T-helper 22 cell (primary cell): ENCODE measurements around the gene RCOR2.

Experiments
- DNase-seq: peaks from one replicate; pipeline ENCODE4 v3.0.0-alpha.2; 2020; ENCODE audit warnings: low read depth

Gene RCOR2

DNA sequence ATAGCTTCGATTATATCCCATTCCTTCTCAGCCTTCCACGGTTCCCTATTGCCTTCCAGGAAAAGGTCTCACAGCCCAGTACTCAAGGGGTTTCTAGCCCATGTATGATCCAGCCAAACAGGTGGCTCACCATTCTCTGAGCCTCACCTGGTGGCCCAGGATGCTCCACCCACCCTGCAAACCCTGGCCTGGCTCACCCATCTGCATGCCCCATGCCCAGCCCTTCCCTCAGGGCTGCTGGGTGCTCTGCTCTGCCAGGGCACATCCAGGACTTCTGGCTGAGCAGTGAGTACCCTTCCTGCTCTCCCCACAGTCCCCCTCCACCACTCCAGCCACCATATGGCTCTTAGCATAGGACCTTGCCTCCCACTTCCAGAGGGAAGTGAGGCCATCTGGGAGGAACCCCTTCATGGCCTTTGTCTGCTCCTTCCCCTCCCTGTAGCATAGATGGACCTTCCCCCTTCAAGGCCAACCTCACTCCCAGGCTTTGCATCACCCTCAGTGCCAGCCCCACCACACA, 5.8 kb upstream of the RCOR2 start:
- DNase-seq, result no peak

DNA sequence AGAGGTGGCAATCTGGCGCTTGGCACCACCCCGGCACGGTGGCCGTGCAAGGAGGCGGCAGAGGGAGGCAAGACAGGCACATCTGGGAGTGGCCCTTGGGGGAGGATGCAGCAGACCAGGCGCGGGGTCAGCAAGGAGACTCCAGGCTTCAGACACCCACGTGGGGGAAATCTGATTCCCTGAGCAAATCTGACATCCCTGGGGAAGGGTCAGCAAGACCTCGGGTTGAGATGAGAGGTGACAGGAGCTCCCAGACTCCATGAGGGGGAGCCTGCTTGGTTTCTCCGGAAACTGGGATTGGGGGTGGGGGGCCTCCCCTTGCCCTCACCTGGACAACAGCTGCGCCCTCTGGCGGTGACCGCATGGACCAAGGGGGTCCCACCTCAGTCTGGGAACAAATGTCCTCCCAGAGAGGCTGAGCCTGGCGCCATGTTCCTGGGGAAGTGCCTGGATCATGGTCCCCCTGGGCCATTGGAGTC, 4.0 kb upstream of the RCOR2 start:
- no peak for DNase-seq

GRCh38 chr11:63920126-63920938, 3.4 kb upstream of the RCOR2 start:
- no peak for DNase-seq

DNA sequence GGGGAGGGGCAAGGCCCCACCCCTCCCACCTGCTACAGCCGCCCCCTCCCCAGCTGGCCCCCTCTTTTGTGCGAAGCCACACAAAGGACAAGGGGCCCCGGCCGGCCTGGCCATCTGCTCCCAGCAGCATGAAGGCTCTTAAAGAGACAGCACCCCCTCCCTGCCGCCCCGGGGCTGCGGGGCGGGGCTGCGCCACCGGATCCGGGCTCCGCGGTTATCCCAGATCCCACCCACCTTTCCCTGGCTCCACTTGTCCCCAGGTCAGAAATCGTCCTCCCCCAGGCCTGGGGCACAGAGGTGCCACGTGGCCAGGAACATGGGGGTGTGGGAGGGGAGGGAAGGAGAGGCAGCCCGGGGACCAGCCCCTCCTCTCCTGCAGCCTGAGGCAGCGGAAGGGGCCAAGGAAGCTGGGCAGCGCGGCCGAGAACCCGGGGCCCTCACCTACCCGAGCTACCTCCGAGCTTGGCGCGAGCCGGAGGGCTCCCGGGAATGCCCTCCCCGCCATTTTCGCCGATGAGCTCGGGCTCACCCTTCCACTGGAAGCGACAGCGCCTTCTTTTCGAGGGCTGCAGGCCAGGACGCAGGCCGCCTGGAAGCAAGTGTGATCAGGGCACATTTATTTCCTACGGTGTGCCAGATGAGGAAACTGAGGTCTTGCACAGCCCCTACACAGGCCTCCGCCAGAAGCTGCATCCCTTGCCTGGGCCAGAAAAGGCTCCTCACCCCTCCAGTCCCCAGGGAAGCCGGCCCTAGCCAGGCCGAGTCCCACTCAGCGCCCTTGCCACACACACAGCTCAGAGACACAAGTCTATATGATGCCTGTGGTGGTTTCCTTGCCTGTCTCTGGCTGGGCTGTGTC, 2.5 kb upstream of the RCOR2 start:
- DNase-seq, result no peak

DNA sequence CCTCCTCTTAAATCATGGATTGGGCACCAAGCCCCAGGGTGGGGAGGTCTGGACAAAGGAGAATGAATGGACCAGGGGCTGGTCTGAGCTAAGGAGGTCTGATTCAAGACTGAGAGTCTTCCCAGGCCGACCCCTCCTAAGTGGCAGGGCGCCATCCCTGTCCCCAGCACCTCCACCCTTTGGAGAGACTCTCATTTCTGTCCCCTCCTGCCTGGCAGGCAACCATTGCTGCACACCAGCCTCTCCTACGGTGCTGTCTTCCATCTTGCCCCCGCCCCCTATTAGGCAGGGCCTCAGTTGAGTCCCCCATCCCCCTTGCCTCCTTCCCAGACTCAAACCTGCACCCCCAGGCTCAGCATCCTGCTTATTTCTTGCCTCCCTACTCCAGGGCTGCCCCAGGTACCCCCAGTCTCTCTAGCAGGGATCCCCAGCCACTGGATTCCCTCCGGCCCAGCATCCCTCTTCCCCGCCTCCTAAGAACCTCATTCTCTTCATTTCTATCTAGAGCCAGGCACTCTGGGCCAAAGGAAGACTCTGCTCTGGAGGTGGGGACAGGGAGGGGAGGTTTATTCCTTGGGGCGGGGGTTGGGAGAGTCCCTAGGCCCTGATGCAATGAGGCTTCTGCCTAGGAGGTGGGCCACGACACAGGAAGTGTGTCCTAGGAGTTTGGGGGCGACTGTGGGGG, 1.7 kb upstream of the RCOR2 start:
- DNase-seq, result no peak

DNA sequence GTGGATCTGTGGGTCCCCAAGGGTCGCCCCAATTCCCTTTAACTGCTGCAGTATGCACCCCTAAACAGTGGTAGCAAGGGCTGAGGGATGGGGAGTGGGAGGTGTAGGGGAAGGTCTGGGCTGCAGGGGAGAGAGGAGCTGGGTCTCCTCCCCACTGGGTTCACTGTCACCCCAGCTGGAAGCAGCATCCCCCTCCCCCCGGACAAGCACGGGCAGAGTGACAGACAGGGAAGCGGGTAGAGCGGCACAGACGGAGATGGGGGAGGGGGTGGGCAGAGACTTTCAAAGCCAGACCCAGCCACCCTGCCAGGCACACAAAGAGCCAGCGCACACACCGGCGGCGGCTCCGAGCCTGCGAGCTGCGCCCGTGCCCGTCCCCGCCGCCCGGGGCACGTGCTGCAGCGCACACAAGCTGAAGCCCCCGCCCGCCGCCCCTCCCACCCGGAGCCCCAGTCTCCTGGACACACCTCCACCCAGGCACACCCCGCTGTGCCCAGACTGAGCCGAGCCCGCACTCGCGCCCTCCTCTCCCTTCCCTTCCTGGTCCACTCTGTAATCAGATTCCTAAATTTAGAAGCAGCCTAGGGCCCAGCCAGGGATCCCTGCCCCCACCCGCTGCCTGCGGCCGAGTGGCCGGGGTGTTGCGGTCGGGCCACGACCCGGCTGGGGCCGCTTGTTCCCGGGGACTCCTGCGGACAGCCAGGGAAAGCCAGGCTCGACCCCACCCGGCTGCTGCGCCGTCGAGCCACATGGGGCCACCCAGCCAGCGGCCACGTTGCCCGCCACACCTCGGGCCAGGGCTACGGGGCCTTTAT, 935 bp upstream of the RCOR2 start:
- DNase-seq, result no peak

- DNase-seq, result no peak
Measured at GRCh38 chr11:63915961-63916836, 765 bp downstream of the RCOR2 start.

- no peak for DNase-seq
Measured at GRCh38 chr11:63914896-63915691, 1.9 kb downstream of the RCOR2 start.

GRCh38 chr11:63913866-63914830, 2.8 kb downstream of the RCOR2 start:
- DNase-seq, result no peak

- no peak for DNase-seq
Measured at GRCh38 chr11:63912678-63913077, 4.3 kb downstream of the RCOR2 start.

DNA sequence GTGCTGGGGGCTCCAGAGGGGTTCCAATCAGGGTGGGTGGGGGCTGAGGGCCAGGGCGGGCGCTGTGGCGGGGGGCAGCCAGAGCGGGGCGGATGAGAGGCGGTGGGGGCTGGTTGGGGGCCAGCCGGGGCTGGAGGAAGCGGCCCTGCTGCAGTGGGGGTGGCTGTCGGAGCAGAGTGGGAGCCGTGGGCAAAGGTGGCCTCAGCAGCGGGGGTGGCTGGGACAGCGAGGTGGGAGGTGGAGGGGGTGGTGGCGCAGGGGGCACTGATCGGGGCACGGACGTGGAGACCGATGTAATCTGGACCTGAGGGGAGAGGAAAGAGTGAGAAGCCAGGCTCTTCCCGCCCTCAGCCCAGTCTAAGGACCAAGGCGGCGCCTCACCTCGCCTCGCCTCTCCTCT, 5.1 kb downstream of the RCOR2 start:
- DNase-seq, result no peak

GRCh38 chr11:63911440-63911839, 5.5 kb downstream of the RCOR2 start:
- DNase-seq, result no peak

- DNase-seq, result no peak
Measured at GRCh38 chr11:63910675-63911074, 6.3 kb downstream of the RCOR2 start.

- DNase-seq, result no peak
Measured at GRCh38 chr11:63909591-63910506, 7.1 kb downstream of the RCOR2 start.

DNA sequence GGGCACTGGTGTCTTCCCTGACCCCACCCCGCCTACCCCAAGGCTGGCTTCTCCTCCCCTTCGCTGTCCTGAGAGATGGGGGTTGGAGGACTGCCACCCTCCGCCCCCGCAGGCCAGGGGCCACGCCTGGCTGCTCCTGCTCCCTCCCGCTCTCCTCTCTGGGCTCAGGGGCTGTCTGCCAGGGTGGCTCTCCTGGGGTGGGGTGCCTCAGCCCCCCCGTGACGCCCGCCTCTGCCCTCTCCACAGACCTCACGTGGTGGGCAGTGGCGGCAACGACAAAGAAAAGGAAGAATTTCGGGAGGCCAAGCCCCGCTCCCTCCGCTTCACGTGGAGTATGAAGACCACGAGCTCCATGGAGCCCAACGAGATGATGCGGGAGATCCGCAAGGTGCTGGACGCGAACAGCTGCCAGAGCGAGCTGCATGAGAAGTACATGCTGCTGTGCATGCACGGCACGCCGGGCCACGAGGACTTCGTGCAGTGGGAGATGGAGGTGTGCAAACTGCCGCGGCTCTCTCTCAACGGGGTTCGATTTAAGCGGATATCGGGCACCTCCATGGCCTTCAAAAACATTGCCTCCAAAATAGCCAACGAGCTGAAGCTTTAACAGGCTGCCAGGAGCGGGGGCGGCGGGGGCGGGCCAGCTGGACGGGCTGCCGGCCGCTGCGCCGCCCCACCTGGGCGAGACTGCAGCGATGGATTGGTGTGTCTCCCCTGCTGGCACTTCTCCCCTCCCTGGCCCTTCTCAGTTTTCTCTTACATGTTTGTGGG, 8.1 kb downstream of the RCOR2 start:
- DNase-seq, result no peak

GRCh38 chr11:63907808-63908530, 9.0 kb downstream of the RCOR2 start:
- DNase-seq, result no peak
